Nephron progenitor cell (in vitro differentiated cells): ENCODE measurements around the gene RNF130.

Source experiments
- DNase-seq: peaks from one replicate; pipeline ENCODE4 v3.0.0; 2021
- H3K27ac Mint-ChIP-seq: 2 replicates; pipeline ENCODE4 v1.8.0; 2021; ENCODE audit warnings: mild to moderate bottlenecking, moderate library complexity, mixed read lengths
- H3K27me3 Mint-ChIP-seq: 2 replicates; pipeline ENCODE4 v1.8.0; 2021; ENCODE audit warnings: mild to moderate bottlenecking, low read depth, mixed read lengths; ENCODE audit not compliant: poor library complexity
- H3K36me3 Mint-ChIP-seq: 2 replicates; pipeline ENCODE4 v1.8.0; 2021; ENCODE audit warnings: low read depth, mixed read lengths
- H3K4me1 Mint-ChIP-seq: 2 replicates; pipeline ENCODE4 v1.8.0; 2021; ENCODE audit warnings: mixed read lengths
- H3K4me3 Mint-ChIP-seq: 2 replicates; pipeline ENCODE4 v1.8.0; 2021; ENCODE audit warnings: mild to moderate bottlenecking, moderate library complexity, mixed read lengths
- H3K9me3 Mint-ChIP-seq: 2 replicates; pipeline ENCODE4 v1.8.0; 2021; ENCODE audit warnings: mild to moderate bottlenecking, moderate library complexity, mixed read lengths
- TF ChIP-seq, protein P1 (sequence below): fragments of 200-600 bp; sonication (generic); IDR thresholded peaks from 2 replicates; pipeline ENCODE4 v1.5.0; 2021; ENCODE audit warnings: antibody characterized with exemption

The RNF130 gene

DNA sequence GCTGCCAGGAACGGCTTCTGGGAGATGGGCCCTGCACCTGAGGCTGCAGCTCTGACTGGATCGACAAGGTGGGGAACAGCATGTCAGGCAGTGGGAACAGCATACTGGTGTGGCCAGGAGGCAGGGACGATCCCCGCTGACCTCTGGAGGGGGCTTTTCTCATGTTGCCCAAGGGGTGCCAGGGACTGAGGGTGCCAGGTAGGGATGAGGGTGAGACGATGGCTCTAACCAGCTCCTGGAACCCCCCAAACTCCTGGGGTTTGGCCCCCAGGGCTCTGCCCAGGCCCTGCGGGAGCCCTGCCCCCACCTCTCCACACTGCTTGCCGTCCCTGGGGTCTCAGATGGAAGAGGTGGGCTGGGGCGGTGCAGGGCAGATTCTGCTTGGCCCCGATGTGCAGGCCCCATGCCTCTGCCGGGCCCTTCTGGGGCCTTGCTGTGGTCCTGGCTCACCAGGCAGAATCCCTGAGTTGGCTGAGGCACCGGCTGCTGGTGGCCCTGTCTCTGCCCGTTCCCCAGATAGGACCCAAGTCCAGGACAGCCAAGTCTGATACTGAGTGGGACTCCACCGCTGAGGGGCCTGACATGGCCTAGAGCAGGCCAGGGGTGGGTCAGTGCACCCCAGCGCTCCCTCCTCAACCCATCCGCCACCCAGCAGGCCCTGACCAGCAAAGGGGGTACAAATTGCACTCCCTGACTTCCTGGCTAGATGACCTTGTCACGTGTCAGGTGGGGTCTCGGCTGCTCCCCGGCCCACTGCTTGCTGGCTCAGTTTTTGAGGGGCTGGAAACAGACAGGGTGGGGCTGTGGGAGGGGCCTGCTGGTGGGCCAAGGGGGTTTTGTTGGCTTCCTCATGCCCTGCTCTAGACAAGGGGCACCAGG is 28.4 kb upstream of the RNF130 start:
- Mint-ChIP-seq H3K4me3 (no peak overlapping the region), H3K27ac (no peak overlapping the region), H3K9me3 (peaks cover 20% of the 10 kb centered on the region), H3K4me1 (peaks cover 7% of the 10 kb centered on the region), H3K27me3 (peaks cover 21% of the 10 kb centered on the region), H3K36me3 (peaks cover 6% of the 10 kb centered on the region)
- no peak for DNase-seq
- TF ChIP-seq, protein P1, sequence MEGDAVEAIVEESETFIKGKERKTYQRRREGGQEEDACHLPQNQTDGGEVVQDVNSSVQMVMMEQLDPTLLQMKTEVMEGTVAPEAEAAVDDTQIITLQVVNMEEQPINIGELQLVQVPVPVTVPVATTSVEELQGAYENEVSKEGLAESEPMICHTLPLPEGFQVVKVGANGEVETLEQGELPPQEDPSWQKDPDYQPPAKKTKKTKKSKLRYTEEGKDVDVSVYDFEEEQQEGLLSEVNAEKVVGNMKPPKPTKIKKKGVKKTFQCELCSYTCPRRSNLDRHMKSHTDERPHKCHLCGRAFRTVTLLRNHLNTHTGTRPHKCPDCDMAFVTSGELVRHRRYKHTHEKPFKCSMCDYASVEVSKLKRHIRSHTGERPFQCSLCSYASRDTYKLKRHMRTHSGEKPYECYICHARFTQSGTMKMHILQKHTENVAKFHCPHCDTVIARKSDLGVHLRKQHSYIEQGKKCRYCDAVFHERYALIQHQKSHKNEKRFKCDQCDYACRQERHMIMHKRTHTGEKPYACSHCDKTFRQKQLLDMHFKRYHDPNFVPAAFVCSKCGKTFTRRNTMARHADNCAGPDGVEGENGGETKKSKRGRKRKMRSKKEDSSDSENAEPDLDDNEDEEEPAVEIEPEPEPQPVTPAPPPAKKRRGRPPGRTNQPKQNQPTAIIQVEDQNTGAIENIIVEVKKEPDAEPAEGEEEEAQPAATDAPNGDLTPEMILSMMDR, result no peak

DNA sequence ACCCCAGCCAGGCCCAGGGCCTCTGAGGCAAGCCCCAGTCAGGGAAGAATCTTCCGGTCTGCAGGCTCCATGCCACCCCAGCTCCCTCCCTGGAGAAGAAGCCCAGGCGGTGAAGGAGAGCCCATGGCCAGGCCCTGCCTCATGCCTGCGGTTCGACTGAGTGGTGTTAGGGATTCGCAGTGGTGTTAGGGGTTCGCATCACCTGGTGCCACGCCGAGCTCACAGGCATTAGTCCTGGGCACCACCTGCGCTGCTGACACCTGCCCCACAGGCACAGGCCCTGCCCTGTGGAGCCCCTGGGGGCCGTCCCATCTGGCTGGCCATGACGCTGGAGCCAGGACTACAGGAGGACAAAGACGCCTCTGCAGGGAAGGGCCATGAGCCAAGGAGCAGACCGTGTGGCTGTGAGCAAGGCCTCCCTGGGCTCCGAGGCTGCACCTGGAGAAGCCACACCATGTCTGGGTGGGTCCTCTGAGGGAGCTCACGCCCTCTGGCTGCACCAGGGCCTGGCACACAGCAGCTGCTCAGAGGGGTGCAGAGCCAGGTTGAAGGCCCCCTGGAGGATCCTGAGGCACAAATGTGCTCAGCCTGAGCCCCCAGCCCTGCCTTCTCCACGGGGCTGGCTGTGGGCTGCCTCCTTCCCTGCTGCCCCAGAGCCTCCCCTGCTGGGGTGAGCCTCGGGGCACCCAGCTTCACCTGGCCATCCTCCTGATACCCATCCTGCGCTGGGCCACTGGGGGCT is 27.6 kb upstream of the RNF130 start:
- Mint-ChIP-seq H3K9me3 (peaks cover 16% of the 10 kb centered on the region), H3K27me3 (peaks cover 21% of the 10 kb centered on the region), H3K4me1 (peaks cover 8% of the 10 kb centered on the region), H3K27ac (no peak overlapping the region), H3K36me3 (peaks cover 6% of the 10 kb centered on the region), H3K4me3 (no peak overlapping the region)
- TF ChIP-seq, protein P1, result no peak
- no peak for DNase-seq

DNA sequence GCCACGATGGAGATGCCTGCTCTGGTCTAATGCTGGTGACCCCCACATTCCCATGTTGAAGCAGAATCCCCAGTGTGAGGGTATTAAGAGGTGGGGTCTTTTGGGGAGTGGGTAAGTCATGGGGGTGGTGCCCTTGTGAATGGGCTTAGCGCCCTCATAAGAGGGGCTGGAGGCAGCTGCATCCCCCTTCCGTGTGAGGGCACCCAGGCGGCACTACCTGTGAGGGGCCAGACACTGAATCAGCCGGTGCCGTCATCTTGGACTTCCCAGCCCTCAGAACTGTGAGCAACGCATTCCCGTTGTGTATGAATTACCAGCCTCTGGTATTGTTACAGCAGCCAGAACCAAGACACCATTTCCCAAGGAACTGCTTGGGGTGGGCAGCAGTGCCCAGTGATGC is 27.0 kb upstream of the RNF130 start:
- TF ChIP-seq, protein P1, result no peak
- Mint-ChIP-seq H3K4me3 (no peak overlapping the region), H3K36me3 (peaks cover 6% of the 10 kb centered on the region), H3K9me3 (peaks cover 14% of the 10 kb centered on the region), H3K27me3 (peaks cover 21% of the 10 kb centered on the region), H3K27ac (no peak overlapping the region), H3K4me1 (peaks cover 12% of the 10 kb centered on the region)
- no peak for DNase-seq

DNA sequence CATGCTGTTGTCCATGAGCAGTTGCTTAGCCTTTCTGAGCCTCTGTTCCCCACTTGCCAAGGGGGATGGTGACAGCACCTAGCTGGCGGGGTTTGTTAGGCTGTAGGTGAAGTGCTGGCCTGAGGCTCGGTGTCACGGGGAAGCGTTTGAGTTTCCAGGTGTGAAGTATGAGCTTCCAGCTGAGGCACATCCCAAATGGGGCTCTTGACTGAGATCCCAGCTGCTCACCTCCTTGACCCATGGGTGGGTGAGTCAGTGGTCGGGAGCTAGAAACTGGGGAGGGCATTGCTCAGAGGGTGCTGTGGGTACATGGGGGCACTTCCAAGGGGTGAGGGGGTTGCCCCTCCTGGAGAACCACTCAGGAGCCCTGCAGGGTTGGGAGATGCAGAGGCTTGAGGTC is 26.4 kb upstream of the RNF130 start:
- H3K27me3 Mint-ChIP-seq, result peaks cover 17% of the 10 kb centered on the region
- no peak overlapping the region for H3K27ac Mint-ChIP-seq
- peaks cover 6% of the 10 kb centered on the region for H3K36me3 Mint-ChIP-seq
- peaks cover 16% of the 10 kb centered on the region for H3K4me1 Mint-ChIP-seq
- TF ChIP-seq, protein P1, result no peak
- H3K4me3 Mint-ChIP-seq, result no peak overlapping the region
- no peak for DNase-seq
- peaks cover 10% of the 10 kb centered on the region for H3K9me3 Mint-ChIP-seq

DNA sequence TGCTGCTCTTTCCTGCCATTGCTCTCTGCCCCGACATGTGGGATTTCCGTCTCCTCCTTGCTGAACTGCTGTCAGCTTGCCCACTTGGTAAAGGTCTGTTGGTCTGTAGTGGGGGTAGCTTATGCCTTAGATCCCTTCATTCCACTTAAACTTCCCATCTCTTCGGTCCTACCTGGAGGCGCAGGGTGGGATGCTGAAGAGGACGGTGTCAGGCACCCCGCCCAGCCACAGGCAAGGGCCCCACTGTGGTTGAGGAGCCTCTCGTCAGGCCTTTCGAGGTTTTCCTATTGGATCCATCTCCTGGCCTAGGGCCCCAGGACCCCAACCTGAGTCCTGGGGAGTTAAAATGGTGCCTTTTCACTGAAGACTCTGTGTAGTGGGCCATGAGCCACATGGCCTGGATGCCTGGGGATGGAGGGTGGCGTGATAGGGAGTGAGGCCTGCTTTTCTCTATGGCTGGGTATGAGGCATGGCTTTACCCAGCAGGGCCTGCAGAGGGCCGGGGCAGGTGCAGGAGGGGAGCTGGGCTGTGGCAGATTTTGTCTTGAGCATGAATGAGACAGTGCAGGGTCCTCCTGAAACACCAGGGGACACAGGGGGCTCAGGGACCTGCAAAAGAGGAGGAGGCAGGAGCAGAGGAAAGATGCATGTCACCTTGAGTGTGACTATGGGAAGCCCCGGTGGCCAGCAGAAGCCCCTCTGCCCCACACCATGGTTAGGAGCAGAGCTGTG is 25.8 kb upstream of the RNF130 start:
- DNase-seq, result no peak
- no peak overlapping the region for H3K4me3 Mint-ChIP-seq

More for the DNA sequence above, 25.8 kb upstream of the RNF130 start:
- no peak overlapping the region for H3K27ac Mint-ChIP-seq
- peaks cover 10% of the 10 kb centered on the region for H3K9me3 Mint-ChIP-seq
- TF ChIP-seq, protein P1, result no peak
- peaks cover 6% of the 10 kb centered on the region for H3K36me3 Mint-ChIP-seq
- H3K4me1 Mint-ChIP-seq, result peaks cover 18% of the 10 kb centered on the region
- H3K27me3 Mint-ChIP-seq, result peaks cover 14% of the 10 kb centered on the region
